ENCODE measurements around the gene DACT3.
"Not testable (repeated sequence)": the region's sequence is repeated elsewhere in the genome, so short reads cannot be mapped to it uniquely, and the experiment has no call there.

- TF ChIP-seq CTCF (conservative IDR thresholded peaks at IDR 0.05; ENCODE audit: low read depth, low read length); CEBPB (IDR thresholded peaks at IDR 0.05; ENCODE audit: low read depth, low read length); POLR2A (IDR thresholded peaks at IDR 0.05; ENCODE audit: low read depth, low read length); BHLHE40 (IDR thresholded peaks at IDR 0.05; ENCODE audit: low read depth, low read length); ELK1 (IDR thresholded peaks at IDR 0.05; ENCODE audit: borderline replicate concordance, low read depth, low read length); MXI1 (IDR thresholded peaks at IDR 0.05; ENCODE audit: borderline replicate concordance, low read depth, low read length); RAD21 (IDR thresholded peaks at IDR 0.05; ENCODE audit: low read length); RFX5 (IDR thresholded peaks at IDR 0.05; ENCODE audit: low read depth, low read length); CHD1 (IDR thresholded peaks at IDR 0.05; ENCODE audit: low read depth, low read length); NFE2L2 (IDR thresholded peaks at IDR 0.05; ENCODE audit: low read depth, low read length); SMC3 (IDR thresholded peaks at IDR 0.05; ENCODE audit: low read depth, low read length); USF2 (IDR thresholded peaks at IDR 0.05; ENCODE audit: low read depth, low read length); RCOR1 (IDR thresholded peaks at IDR 0.05; ENCODE audit: insufficient replicate concordance, low read length): not testable (repeated sequence)
These were observed 32.0 kb downstream of the DACT3 start for GRCh38 chr19:46628970-46629369.
